ENCODE measurements around the gene PTPRA.

- TF ChIP-seq POLR2A (IDR thresholded peaks at IDR 0.05) (no peak), CTCF (IDR thresholded peaks at IDR 0.05) (no peak)
Observed at GRCh38 chr20:3039426-3039825, 166.1 kb downstream of the PTPRA start.
